SK-N-SH (cell line): ENCODE measurements around the gene SPEG. TPM values are rescaled to one million over a fixed set of nuclear protein-coding genes. Genes with fewer than 3 reads are reported as not detected.

ENCODE experiments used
- CTCF ChIA-PET: fragments of 300-600, 350-600 bp; formaldehyde crosslinking; extraction: SDS; loops from one replicate; lab custom pipeline; 2021; lab: Yijun Ruan, JAX
- POLR2A ChIA-PET: fragments of 350-600 bp; sonication (Branson Sonifier 250); formaldehyde crosslinking; extraction: SDS; loops from one replicate; lab custom pipeline; 2020; ENCODE audit warnings: antibody characterized with exemption, inconsistent platforms; lab: Yijun Ruan, JAX
- DNase-seq: peaks from one replicate; pipeline ENCODE4 v3.0.0; 2012
- H2AFZ ChIP-seq: fragments of 200-600 bp; sonication (generic); 2 replicates; pipeline ENCODE4 v1.8.1; 2016; ENCODE audit warnings: antibody characterized with exemption, mild to moderate bottlenecking, low read depth
- H3F3A ChIP-seq: fragments of 200-600 bp; sonication (generic); replicated peaks from 2 replicates; pipeline ENCODE3; 2016; ENCODE audit warnings: antibody characterized with exemption, mild to moderate bottlenecking; ENCODE audit not compliant: insufficient read depth
- H3K27ac ChIP-seq, 2 experiments: fragments of 200-500 bp in 1 of 2; fragments of 200-600 bp in 1 of 2; sonication (Bioruptor generic) in 1 of 2; sonication (generic), shearing (Covaris generic) in 1 of 2; 2 replicates each; pipeline versions ENCODE4 v1.5.1 to v1.6.1; 2014 to 2016; ENCODE audit warnings: low read depth in 2 of 2, inconsistent platforms in 1 of 2, low read length in 1 of 2, mild to moderate bottlenecking in 1 of 2, mixed read lengths in 1 of 2
- H3K27me3 ChIP-seq: fragments of 200-600 bp; sonication (generic), shearing (Covaris generic); 2 replicates; pipeline ENCODE4 v1.6.1; 2016; ENCODE audit warnings: mixed run types; ENCODE audit not compliant: insufficient read depth
- H3K36me3 ChIP-seq, 2 experiments: fragments of 200-500 bp in 1 of 2; fragments of 200-600 bp in 1 of 2; sonication (Bioruptor generic) in 1 of 2; sonication (generic) in 1 of 2; replicated peaks in 1 of 2; 2 replicates each; pipeline versions ENCODE3 to v1.5.1; 2014 to 2016; ENCODE audit warnings: low read length in 1 of 2, mild to moderate bottlenecking in 1 of 2; ENCODE audit not compliant: insufficient read depth in 2 of 2, control insufficient read depth in 1 of 2
- H3K4me1 ChIP-seq, 2 experiments: fragments of 200-500 bp in 1 of 2; fragments of 200-600 bp in 1 of 2; sonication (Bioruptor generic) in 1 of 2; sonication (generic), shearing (Covaris generic) in 1 of 2; 2 replicates each; pipeline versions ENCODE4 v1.5.1 to v1.6.1; 2014 to 2016; ENCODE audit warnings: low read depth in 1 of 2, low read length in 1 of 2, mixed run types in 1 of 2; ENCODE audit not compliant: insufficient read depth in 2 of 2, control insufficient read depth in 1 of 2
- H3K4me2 ChIP-seq: fragments of 200-600 bp; sonication (generic), shearing (Covaris generic); 2 replicates; pipeline ENCODE4 v1.6.1; 2017; ENCODE audit warnings: mixed run types
- H3K4me3 ChIP-seq, 2 experiments: fragments of 200-500 bp in 1 of 2; fragments of 200-600 bp in 1 of 2; sonication (Bioruptor generic) in 1 of 2; sonication (generic), shearing (Covaris generic) in 1 of 2; 2 replicates each; pipeline versions ENCODE4 v1.5.1 to v1.8.1; 2014 to 2016; ENCODE audit warnings: low read depth in 2 of 2, inconsistent platforms in 1 of 2, low read length in 1 of 2, mild to moderate bottlenecking in 1 of 2, mixed read lengths in 1 of 2, moderate library complexity in 1 of 2
- H3K79me2 ChIP-seq: fragments of 200-600 bp; sonication (generic); 2 replicates; pipeline ENCODE4 v1.8.1; 2017; ENCODE audit warnings: mild to moderate bottlenecking; ENCODE audit not compliant: insufficient read depth
- H3K9ac ChIP-seq: fragments of 200-600 bp; sonication (generic); 2 replicates; pipeline ENCODE4 v1.6.1; 2017; ENCODE audit warnings: mixed run types
- H3K9me2 ChIP-seq: fragments of 200-600 bp; sonication (generic); 2 replicates; pipeline ENCODE4 v1.6.1; 2017; ENCODE audit warnings: mixed run types
- H3K9me3 ChIP-seq: fragments of 200-600 bp; sonication (generic); 2 replicates; pipeline ENCODE4 v1.6.1; 2017; ENCODE audit warnings: mixed run types, mild to moderate bottlenecking, moderate library complexity
- H4K20me1 ChIP-seq: fragments of 200-600 bp; sonication (generic); 2 replicates; pipeline ENCODE4 v1.6.1; 2017; ENCODE audit warnings: mild to moderate bottlenecking, mixed run types; ENCODE audit not compliant: insufficient read depth
- CTCF ChIP-seq: fragments of 200-600 bp; sonication (generic); IDR thresholded peaks from 2 replicates; pipeline ENCODE4 v1.6.1; 2017; ENCODE audit warnings: antibody characterized with exemption, mild to moderate bottlenecking, moderate library complexity
- ELF1 ChIP-seq: IDR thresholded peaks from 2 replicates; pipeline ENCODE4 v1.4.0; 2012
- EZH2phosphoT487 ChIP-seq: fragments of 200-600 bp; sonication (generic); IDR thresholded peaks from 2 replicates; pipeline ENCODE4 v1.6.1; 2017; ENCODE audit warnings: low read depth, mixed run types, mild to moderate bottlenecking, antibody characterized with exemption, moderate library complexity, borderline replicate concordance
- GATA2 ChIP-seq: sonication (generic); formaldehyde crosslinking; IDR thresholded peaks from 2 replicates; pipeline ENCODE4 v1.5.0; 2020; ENCODE audit warnings: mild to moderate bottlenecking, missing genetic modification reagents
- MAX ChIP-seq: IDR thresholded peaks from 2 replicates; pipeline ENCODE4 v1.4.0; 2012; ENCODE audit warnings: low read depth
- MEF2A ChIP-seq: IDR thresholded peaks from 2 replicates; pipeline ENCODE4 v1.4.0; 2012; ENCODE audit warnings: low read depth, borderline replicate concordance
- MXI1 ChIP-seq: IDR thresholded peaks from 2 replicates; pipeline ENCODE4 v1.6.1; 2012; ENCODE audit warnings: mild to moderate bottlenecking, low read depth, low read length, improper control_type of control experiment
- REST ChIP-seq: IDR thresholded peaks from 2 replicates; pipeline ENCODE4 v1.6.1; 2012; ENCODE audit warnings: mild to moderate bottlenecking, low read depth, low read length, moderate library complexity
- SMC3 ChIP-seq: IDR thresholded peaks from 2 replicates; pipeline ENCODE4 v1.6.1; 2012; ENCODE audit warnings: low read depth, low read length, improper control_type of control experiment
- TAF1 ChIP-seq: IDR thresholded peaks from 2 replicates; pipeline ENCODE4 v1.6.1; 2012; ENCODE audit warnings: low read depth, mild to moderate bottlenecking, low read length, moderate library complexity, borderline replicate concordance
- USF2 ChIP-seq: fragments of 150-350 bp; IDR thresholded peaks from 2 replicates; pipeline ENCODE4 v1.6.1; 2017; ENCODE audit warnings: antibody characterized with exemption, low read length, low read depth, borderline replicate concordance
- YY1 ChIP-seq: IDR thresholded peaks from 2 replicates; pipeline ENCODE4 v1.4.0; 2012; ENCODE audit warnings: low read depth, mild to moderate bottlenecking
- WGBS: methylation state at CpG from one replicate; pipeline ENCODE4 v1.1.6; 2017; ENCODE audit warnings: low lambda C conversion rate; 5-methylcytosine and 5-hydroxymethylcytosine counted together
- polyA plus RNA-seq, 3 experiments: library from polyadenylated mRNA; depleted of rRNA; stranded (reverse); fragments of >200 nt; gene quantifications; 2 replicates each; pipeline ENCODE4 v1.2.3, GENCODE V29; 2012
- TF ChIP-seq, protein P1 (sequence below): fragments of 150-350 bp; IDR thresholded peaks from 2 replicates; pipeline ENCODE4 v1.6.1; 2016; ENCODE audit warnings: mild to moderate bottlenecking, low read depth, low read length

The SPEG gene
- polyA plus RNA-seq, 1 of the 3 experiments (the other 2 are of a cell fraction) = 107 TPM

GRCh38 chr2:219543596-219544358 is 109.1 kb downstream of the SPEG start, which contains the start of the genes CHPF and TMEM198 (continued):
- TF ChIP-seq GATA2 (CRISPR knock-in tag) (no peak), MXI1 (peak; percentile 81), SMC3 (no peak), EZH2phosphoT487 (no peak), USF2 (no peak), REST (peak; percentile 98)

DNA sequence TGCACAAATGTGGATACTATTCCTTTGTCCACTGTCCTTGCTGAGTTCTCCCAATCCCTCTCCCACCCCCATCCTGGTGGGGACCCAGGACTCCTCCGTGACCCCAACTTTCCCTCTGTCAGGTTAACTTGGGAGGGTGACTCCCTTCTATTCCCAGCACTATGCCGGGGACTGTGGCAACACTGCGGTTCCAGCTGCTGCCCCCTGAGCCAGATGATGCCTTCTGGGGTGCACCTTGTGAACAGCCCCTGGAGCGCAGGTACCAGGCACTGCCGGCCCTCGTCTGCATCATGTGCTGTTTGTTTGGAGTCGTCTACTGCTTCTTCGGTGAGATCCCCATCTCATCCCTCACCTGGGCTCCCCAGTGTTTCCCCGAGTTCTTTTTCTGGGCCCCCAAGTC is 109.9 kb downstream of the SPEG start:
- POLR2A ChIA-PET = interaction anchor here (1.4 to 1.9 kb wide), 3 partner anchors 8 to 46 kb away, joined by 3 to 12 read pairs (median 6); partner anchors contain the start of gene GMPPA
- no peaks in the 10 kb centered on the region for H3K27me3 ChIP-seq
- peak overlapping the region; percentile 62 to 86 for H3K4me3 ChIP-seq
- WGBS = 14% methylated on average over 9 of the region's 9 CpGs
- H3K4me2 ChIP-seq = peak overlapping the region; percentile 97
- H3K4me1 ChIP-seq = peaks cover 7 to 30% of the 10 kb centered on the region in 2 experiments; a peak in 2 of 4 replicates
- H3F3A ChIP-seq = peaks cover 6% of the 10 kb centered on the region
- H4K20me1 ChIP-seq = peaks cover 20% of the 10 kb centered on the region
- peaks cover 9 to 21% of the 10 kb centered on the region in 2 experiments for H3K36me3 ChIP-seq
- H3K79me2 ChIP-seq = peaks cover 13% of the 10 kb centered on the region
- H3K27ac ChIP-seq = 0 out of 4 replicates have a peak overlapping the region, but pooled peaks of 1 of the 2 experiments have one; percentile 77
- H3K9me2 ChIP-seq = no peaks in the 10 kb centered on the region
- DNase-seq = no peak
- no peak overlapping the region for H2AFZ ChIP-seq
- TF ChIP-seq YY1 (no peak), SMC3 (no peak), ELF1 (no peak), CTCF (no peak), MAX (no peak), USF2 (no peak), MEF2A (no peak), TAF1 (no peak)
- TF ChIP-seq, protein P1, sequence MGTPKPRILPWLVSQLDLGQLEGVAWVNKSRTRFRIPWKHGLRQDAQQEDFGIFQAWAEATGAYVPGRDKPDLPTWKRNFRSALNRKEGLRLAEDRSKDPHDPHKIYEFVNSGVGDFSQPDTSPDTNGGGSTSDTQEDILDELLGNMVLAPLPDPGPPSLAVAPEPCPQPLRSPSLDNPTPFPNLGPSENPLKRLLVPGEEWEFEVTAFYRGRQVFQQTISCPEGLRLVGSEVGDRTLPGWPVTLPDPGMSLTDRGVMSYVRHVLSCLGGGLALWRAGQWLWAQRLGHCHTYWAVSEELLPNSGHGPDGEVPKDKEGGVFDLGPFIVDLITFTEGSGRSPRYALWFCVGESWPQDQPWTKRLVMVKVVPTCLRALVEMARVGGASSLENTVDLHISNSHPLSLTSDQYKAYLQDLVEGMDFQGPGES = no peak
- TF ChIP-seq, all 33 proteins: peak for 0
- H3K9ac ChIP-seq = no peak overlapping the region
- H3K9me3 ChIP-seq = no peaks in the 10 kb centered on the region
- CTCF ChIA-PET = interaction anchor here (0.9 to 62.1 kb wide), 12 partner anchors 9 to 156 kb away, joined by 3 to 2824 read pairs (median 8); partner anchors contain the start of genes ASIC4, GMPPA and STK11IP
